CD4-positive, alpha-beta T cell treated with Interleukin-2 at 100 ng/mL for 4 hours (primary cell): ENCODE data around the gene CHN2.
A peak's percentile ranks its signal among the peaks of the same experiment; 100 is the strongest.

Source experiments
- DNase-seq: peaks from one replicate; pipeline ENCODE4 v3.0.0-alpha.2; 2020; ENCODE audit warnings: low spot score

Gene CHN2

DNA sequence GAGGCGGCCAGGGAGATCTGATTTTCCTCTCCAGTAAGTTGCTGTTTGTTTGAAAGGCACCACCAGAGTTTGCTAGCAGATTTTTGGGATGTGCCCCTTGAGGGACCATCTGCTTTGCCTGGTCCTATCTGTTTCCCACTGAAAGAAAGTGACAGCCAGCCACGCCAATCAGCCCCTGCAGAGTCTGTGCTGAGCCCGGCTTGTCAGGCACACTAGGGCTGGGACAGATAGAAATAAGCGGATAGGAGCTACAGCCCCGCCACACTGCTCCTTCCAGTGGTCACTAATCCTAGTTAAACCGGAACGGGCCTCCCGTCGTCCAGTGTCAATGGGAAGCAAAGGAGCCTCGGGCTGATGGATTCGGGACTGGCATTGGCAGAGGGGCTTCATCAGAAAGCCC lies 207.2 kb downstream of the CHN2 start:
- no peak for DNase-seq

DNA sequence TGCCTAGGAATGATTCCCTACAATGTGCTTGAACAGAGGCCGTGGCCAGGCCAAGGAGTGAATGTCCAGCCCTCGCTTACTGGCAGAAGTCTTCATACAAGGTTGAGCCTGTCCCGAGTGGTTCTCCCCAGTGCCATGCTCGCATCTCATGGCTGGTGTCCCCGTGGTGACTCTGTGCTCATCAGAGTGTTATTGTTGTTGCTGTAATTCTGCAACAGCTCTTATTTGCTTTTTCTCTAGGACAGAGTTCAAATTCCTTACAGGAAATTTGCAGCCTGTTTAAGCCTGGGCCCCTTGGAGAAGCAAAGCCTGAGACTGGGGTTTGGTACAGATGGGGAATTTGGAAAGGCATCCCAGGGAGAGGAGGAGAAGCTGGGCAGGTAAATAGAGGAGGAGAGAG lies 211.3 kb downstream of the CHN2 start:
- DNase-seq, result no peak

DNA sequence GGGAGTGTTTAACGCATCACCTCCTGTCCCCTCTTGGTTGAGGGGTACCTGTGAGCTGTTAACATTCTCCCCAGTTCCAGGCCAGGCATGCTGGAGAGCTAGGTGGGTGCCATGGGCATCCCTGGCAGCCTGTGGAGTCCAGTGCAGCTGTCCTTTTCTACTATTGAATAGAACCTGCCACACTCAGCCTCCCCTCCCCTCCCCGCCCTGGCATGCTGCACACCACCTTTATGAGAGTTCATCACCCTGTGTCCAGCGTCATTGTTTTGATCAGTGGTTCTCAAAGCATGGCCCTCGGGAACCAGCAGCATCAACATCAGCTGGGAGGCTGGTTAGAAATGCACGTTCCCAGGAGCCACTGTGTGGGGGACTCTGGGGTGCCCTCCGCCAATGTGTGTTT lies 211.8 kb downstream of the CHN2 start:
- no peak for DNase-seq

DNA sequence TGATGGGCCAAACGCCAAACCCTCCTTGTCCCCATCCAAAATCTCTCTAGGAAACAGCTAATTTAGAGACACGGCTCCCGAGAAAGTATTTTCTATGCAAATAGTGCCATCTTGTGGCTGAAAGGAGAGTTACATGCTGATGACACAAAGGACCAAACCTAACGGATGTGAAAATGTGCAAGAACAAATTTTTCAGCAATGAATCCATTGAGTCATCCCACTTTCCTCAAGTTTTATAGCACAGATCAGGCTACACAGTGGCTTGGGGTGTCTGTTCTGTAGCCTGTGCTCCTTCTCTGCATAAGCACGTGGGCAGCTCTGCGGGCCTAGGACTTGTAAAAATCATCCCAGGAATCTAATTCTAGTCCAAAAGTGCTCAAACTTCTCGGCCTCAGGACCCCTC lies 214.3 kb downstream of the CHN2 start:
- DNase-seq, result peak; percentile 77

DNA sequence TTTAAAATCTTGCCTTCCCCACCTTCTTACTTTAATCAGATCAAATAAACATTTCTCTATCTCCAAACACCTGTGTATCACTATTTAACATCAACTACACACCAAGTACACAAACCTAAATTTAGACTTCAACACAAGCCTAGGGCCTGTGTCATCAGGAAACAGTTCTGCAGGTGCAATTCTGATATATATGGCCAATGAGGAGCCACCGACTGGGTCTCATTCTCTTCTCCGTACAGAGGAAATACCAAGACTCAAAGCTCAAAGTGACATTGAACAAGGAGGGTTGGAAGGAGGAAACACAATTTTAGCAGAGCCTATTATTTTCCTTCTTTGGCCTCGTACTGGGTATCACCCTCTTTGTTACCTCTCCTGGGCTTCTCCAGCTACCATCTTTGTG lies 216.4 kb downstream of the CHN2 start:
- no peak for DNase-seq

DNA sequence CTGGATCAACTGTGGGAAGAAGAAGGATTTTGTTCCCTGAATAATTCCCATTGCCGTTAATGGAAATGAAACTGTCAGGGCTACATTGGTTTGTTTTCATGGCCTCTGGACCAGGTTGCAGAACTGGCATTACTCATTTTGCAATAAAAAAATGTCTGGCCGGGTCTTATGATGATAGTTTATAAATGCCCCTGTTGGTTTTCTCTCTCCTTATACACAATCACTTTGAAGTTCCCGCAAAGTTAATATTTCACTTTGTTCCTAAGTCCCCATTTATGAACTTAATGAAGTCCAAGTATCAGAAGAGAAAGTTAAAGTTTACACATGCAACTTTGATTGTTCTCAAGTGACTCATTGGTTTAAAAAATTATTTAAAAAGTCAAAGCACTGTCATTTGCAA lies 218.3 kb downstream of the CHN2 start:
- no peak for DNase-seq

DNA sequence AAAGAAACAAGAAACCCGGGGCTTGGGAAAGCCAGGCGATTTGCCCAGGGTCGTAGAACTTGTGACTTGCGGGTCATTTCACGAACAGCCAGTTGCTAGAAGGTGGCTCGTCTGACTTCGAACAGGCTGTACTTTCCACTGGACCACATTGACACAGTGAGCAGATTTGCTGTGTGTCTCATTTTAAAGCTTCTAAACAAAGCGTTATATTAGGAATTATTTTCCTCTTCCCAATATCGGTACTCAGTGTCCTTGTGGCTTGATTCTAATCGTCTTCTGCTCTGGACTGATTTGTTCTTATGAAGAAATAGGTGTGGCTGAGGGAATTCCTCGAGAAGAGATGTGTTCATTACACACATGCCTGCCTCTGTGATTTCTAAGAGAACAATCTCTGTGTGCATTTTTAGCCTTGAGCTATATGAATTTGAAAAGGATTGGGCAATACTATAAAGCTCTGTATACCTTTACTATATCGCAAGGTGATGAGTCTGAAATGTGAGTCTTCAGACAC lies 219.1 kb downstream of the CHN2 start:
- no peak for DNase-seq

DNA sequence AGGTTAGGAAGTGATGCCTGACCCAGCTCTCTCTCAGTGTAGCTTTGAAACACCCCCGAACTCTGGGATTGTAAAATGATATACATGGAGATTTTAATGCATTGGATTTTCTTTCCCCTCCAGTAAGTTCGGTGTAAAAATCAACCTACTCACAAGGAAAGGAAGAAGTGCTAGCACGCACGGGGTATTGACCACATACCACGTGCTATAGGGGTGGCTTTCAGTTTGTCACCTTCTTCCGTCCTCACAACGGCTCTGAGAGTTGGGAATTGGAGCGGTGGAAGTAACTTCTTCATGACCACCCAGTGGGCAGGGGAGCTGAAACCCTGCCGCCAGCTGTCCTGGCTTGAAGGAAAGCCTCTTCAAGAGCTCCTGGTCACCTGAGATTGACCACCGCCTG lies 219.6 kb downstream of the CHN2 start:
- DNase-seq, result no peak

DNA sequence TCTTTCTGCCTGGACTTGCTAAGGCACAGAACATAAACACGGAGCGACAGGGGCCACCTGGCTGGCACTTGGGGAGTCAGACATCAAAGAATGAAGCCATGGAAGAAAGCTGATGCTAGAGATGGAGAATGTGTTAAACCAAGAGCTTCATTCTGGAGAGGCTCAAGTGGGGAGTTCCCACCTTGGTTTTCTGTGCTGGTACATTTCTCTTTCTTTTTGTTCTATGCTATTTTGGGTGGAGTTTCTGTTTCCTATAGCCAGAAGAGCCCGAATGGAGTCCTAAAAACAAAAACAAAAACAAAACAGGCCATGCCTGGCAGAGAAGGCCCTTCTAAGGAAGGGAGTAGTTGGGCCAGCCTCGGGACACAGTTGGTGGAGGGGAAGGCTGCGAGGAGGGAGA lies 220.6 kb downstream of the CHN2 start:
- DNase-seq, result no peak

DNA sequence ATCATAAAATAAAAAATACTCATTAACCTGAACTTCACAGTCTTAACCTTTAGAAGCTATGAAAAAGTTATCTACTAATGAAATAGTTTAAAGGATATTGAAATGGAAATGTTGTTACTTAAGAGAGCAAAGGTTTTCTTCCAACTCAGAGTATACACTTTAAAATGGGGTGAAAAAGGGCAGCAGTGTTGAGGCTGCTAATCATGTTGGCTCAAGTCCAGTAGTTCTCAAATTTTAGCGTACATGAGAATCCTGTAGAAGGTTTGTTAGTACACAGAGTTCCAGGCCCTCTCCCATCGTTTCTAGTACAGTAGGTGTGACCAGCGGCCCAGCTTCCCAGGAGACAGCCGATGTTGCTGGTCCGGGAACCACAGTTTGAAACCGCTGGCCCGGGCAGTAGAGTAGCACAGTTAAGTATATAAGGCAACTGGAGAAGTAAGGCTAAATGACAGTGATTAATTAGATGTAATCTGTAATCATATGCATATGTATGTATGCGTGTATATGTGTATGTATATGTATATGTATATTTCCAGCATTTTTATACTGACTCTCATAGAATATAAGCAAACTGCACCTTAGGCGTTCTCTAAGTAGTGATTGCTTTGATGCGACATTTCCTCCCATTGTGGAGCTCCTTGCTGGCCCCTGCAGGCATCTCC lies 221.8 kb downstream of the CHN2 start:
- DNase-seq, result no peak

DNA sequence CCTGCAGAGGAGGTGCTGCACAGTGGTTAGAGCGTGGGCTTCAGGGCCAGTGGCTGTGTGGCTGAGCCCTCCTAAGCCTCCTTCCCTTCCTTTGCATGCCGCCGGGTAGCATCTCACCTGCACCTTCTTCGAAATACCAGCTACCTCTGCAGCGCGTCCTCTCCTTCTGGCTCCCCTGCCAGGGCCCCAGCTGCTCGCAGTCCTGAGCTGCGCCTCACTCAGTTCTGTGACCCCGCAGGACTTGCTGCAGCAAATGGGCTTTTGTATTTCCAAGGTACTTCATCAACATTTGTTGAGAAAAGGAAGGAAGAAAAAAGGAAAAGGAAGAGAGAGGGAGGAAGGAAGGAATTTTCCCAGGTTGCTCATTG lies 222.3 kb downstream of the CHN2 start:
- DNase-seq, result no peak

DNA sequence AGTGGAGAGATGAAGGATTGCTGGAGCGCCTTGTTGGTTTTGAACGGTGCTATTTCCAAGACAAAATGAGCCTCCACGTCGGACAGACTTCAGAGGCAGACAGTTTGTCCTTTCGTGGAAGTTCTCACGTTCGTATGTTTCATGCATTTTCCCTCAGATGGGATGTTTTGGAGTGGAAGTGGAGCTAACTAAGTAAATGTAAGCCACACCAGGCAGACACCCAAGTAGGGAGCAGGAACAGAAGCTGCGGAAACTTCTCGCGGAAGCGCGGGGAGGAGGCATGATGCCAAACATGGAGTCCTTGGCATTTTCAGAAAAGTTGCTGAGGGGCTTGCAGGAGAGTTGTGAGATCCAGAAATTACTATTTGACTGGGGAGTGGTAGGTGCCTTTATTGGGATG lies 223.5 kb downstream of the CHN2 start:
- DNase-seq, result no peak

DNA sequence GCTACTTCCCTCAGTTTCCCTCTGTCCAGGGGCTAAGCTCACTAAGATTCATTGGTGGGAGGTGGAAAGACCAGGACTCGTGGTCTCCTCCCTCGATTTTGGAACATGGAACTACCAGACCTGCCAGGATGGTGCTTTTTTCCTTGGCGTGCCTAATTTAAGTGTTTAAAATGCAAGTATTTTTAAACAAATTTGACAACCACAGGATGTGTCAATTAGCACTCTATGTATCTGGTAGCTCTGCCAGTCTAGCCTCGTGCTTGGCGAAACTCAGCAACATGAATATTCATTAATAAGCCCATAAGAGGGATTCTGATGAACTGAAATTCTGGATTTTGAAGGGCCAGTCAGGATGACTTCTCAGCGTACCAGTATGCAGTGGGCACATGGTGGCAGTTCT lies 224.1 kb downstream of the CHN2 start:
- no peak for DNase-seq

DNA sequence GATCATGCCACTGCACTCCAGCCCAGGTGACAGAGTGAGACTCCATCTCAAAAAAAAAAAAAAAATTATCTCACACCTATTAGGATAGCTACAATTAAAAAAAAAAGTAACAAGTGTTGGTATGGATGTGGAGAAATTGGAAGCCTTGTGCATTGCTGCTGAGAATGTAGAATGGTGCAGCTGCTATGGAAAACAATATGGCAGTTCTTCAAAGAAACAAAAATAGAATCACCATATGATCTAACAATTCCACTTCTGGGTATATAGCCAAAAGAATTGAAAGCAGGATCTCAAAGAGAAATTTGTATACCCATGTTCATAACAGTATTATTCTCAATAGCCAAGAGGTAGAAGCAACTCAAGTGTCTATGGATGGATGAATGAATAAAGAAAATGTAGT lies 225.4 kb downstream of the CHN2 start:
- no peak for DNase-seq

DNA sequence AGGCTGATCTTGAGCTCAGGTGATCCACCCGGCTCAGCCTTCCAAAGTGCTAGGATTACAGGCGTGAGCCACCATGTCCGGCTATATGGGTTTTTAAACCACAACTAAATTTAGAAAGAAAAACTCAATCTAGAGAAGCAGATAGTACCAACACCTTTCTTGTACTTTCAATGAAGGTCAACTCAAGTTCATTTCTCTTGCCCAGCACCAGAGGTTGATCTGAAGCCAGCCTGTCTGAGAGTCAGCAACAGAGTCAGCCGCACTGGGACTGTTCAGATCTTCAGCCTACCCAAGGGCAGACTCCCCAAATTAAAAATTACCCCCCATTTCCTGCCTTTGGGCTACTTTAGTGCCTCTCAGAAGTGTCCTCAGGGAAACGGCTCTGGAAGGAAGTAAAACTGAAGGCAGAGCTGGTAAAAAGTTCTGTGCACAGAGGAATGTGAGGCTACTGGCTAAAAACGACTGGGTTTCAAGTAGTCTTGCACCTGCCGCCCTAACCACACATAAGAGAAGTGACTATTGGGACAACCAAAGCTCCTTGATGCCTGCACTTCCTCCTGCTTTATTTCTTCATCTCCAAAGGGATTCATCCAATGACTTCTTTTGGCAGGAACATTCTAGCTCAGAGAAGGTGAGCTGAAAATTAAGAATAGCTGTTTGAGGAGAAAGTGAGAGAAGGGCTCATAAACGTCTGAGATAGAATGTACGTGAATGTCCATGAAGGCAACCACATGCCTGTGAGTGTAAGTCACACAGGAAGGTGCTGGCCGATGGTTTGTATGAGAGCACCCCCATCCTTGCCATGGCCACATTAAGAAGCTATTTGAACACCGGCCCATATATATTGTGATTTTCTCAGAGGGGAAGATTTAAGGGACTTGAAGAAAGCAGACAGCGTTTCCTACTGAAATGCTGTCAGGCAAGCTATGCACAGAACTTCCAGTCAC lies 226.7 kb downstream of the CHN2 start:
- DNase-seq, result no peak

DNA sequence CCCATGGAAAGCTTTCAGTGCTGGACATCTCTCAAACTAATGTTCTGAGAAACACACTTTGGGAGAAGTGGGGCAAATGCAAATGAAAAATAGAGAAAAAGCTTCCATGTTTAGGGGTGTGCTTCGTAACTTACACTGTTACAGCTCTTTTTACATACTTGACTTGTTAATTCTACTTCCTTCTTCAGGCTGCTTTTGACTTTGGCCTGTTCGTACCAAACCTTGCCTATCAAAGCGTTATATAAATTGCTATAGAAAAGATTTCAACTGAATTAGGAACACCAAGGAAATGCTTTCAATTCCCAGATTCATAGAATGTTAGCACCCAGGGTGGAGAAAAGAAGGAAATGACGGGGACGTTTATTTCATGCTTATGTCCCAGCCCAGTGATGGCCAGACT lies 228.3 kb downstream of the CHN2 start:
- DNase-seq, result no peak

DNA sequence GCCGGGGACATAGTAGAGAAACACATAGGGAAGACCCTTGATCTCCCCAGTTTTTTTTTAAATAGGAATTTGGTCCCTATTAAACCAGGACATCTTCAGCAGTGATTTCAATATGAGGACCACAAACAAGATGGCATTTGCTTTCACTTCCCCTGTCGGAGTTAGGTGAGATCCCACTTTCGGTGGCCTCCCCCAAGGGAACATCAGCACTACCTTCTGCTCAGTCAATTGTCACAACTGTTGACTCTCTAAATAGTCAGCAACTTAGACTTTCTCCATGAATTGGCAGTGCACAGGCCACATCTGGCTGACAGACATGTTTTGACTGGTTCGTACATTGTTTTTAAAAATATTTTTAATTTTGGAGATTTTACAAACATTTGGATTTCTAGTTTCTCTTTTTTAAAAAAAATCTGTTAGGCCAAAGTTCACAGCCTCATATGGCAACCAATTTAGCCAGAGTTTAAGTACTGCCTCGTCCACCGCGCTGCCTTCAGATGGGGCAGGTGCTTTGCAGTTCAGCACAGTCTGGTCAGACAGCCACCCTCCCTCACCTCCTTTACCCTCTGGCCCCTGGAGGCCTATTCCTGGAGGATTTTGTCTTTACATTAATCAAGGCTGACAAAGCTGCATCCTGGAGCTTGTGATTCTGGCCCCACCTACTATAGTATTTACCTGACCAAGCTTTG lies 229.9 kb downstream of the CHN2 start:
- no peak for DNase-seq

DNA sequence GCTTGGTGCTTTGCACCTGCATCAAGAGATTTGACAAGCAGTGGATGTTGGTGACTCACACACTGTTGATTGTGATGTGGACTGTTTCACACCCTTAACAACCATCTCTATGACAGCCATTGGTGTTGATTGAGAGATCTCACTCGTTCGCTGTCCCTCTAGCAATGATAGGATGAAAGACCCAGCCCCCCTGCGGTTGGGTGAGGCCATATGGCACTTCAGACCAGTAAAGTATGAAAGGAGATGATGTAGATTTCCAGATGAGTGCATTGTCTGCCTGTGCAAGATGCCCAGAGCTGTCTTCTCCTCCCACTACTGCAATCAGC lies 230.4 kb downstream of the CHN2 start:
- no peak for DNase-seq

DNA sequence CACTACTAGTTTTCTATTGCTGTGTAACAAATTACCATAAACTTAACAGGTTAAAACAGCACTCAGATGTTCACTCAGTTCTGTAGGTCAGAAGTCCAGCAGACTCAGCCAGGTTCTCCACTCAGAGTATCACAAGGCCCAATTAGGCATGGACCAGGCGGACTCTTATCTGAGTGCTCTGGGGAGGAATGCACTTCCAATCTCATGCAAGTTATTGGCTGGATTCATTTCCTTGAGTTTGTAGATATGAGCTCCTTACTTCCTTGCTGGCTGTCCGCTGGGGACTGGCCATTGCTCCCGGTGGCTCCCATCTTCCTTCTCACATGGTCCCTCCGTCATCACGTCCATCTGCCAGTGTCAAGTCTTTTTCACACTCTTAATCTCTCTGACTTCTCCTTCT lies 232.0 kb downstream of the CHN2 start:
- no peak for DNase-seq

DNA sequence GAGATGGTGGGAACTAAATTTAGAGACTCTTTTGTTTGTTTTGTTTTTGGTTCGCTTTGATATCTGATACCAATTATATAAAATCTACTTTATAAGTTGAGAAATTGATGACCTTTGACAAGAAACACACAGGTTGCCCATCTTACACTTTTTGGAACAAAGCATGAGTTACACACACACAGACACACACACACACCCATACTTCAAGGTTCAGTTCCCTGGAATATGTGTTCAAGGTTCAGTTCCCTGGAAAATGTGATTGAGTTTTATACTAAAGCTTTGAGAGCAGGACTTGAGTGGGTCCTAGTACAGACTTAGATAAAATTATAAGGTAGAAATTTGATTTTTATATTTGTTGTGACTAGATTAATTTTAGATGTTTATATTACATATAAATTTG lies 234.8 kb downstream of the CHN2 start:
- DNase-seq, result no peak

DNA sequence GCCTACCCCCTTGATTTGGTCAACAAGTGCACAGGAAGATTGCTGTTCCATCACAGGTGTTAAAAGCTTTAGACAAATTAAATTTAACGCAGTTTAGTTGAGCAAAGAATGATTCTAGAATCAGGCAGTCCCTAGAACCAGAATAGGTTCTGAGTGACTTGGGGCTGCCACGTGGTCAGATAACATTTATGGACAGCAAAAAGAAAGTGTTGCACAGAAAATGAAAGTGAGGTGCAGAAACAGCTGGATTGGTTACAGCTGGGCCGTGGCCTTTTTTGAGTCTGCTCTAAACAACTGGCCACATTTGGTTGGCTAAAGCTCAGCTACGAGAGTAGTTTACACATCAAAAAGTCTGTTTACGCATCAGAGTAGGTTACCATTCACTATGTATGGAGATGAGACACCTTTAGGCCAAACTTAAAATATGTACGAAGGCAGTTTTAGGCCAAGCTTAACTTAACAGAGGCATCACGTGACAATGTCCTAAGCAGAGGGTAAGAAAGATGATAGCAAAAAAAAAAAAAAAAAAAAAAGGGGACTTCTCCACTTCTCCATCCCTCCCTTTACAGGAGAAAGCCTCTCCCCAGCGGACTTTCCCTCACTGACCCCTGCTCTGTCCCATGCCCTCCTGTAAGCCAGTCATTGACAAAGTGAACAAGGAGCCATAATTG lies 235.8 kb downstream of the CHN2 start:
- no peak for DNase-seq

DNA sequence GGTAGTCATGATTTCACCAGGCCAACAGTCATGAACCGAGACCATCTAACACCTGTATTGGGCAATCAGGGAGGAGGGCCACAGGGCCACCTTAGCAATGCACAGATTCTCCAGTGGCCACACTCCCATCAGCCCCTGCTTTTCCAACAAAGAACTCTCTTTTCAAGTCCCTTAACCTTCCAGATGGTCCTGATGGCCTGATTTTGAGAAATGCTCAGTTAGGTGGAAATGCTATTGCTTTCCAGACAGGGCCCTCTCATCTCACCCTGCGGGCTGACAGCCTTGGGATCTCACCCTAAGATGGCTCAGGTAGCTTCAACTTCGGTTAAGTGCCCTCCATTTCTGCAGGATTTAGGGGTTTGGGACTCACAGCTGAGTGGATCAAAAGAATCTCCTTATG lies 237.1 kb downstream of the CHN2 start:
- no peak for DNase-seq

DNA sequence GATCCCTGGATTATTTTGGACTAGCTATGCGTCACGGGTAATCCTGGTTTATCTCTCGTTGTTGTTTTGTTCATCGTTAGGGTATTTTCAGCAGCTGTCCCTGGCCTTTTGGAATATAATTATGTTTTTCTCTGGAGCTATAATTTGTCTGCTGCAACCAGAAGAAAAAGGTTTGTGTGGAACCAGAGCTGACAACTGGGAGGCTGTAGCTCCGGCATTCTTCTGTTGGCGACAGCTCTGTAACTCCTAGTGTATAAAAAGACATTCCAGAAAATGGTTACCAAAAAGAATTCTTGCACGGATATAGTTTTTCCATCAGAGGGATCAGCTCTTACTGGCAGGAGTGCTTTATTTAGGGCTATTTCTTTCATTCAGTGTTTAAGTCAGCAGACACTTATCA lies 238.1 kb downstream of the CHN2 start:
- DNase-seq, result no peak
